Esophagus squamous epithelium (tissue), 4 donors: ENCODE results near the gene HNRNPDL.

Experiments used
- CTCF ChIP-seq, 6 experiments: fragments of 450-650 bp in 4 of 6; fragments of 200-600 bp in 2 of 6; sonication (generic) in 2 of 6; IDR thresholded peaks; one replicate each; pipeline ENCODE4 v1.5.1; 2016 to 2019; ENCODE audit warnings: antibody characterized with exemption in 6 of 6, mild to moderate bottlenecking in 4 of 6, moderate library complexity in 4 of 6
- POLR2A ChIP-seq, 4 donors: fragments of 450-650 bp; IDR thresholded peaks; one replicate each; pipeline ENCODE4 v1.6.1; 2017; ENCODE audit warnings: antibody characterized with exemption in 4 of 4, mild to moderate bottlenecking in 4 of 4, moderate library complexity in 3 of 4

GRCh38 chr4:82462415-82462831 lies 32.2 kb upstream of the HNRNPDL start:
- TF ChIP-seq POLR2A (IDR thresholded peaks at IDR 0.05) (no peak), CTCF (IDR thresholded peaks at IDR 0.05) (peak; percentile 65 to 88 (median 74))
